Subcutaneous abdominal adipose tissue (tissue), 5 donors: ENCODE data around the gene NSD1.
"Not testable (repeated sequence)": the region's sequence is repeated elsewhere in the genome, so short reads cannot be mapped to it uniquely, and the experiment has no call there.

ENCODE experiments used
- H3K27ac ChIP-seq: one replicate; pipeline ENCODE4 v1.7.0; 2013; ENCODE audit warnings: low read depth, mild to moderate bottlenecking, inconsistent platforms, low read length, moderate library complexity
- H3K27me3 ChIP-seq, 5 donors: one replicate each; pipeline ENCODE4 v1.7.0; 2013; ENCODE audit warnings: low read length in 5 of 5, inconsistent platforms in 1 of 5; ENCODE audit not compliant: control insufficient read depth in 5 of 5, insufficient read depth in 4 of 5
- H3K36me3 ChIP-seq, 5 donors: one replicate each; pipeline ENCODE4 v1.7.0; 2013; ENCODE audit warnings: low read length in 5 of 5; ENCODE audit not compliant: control insufficient read depth in 5 of 5, insufficient read depth in 5 of 5
- H3K4me1 ChIP-seq, 5 donors: one replicate each; pipeline ENCODE4 v1.7.0; 2013; ENCODE audit warnings: low read length in 5 of 5, mild to moderate bottlenecking in 3 of 5, moderate library complexity in 1 of 5; ENCODE audit not compliant: control insufficient read depth in 5 of 5, insufficient read depth in 5 of 5
- H3K4me3 ChIP-seq, 5 donors: one replicate each; pipeline ENCODE4 v1.7.0; 2013; ENCODE audit warnings: low read length in 5 of 5, low read depth in 1 of 5
- H3K9ac ChIP-seq, 5 donors: one replicate each; pipeline ENCODE4 v1.7.0; 2013; ENCODE audit warnings: low read length in 5 of 5, mild to moderate bottlenecking in 4 of 5, moderate library complexity in 3 of 5
- H3K9me3 ChIP-seq, 5 donors: one replicate each; pipeline ENCODE4 v1.7.0; 2013; ENCODE audit warnings: low read length in 5 of 5; ENCODE audit not compliant: control insufficient read depth in 5 of 5
- donor health status: healthy.
- donor health status: healthy.
- donor health status: healthy.
- donor health status: healthy.
- donor health status: healthy.

Gene NSD1

GRCh38 chr5:177253252-177253651 is 119.7 kb downstream of the NSD1 start:
- H3K27ac ChIP-seq: no peak overlapping the region
- H3K4me1 ChIP-seq: no peaks in the 10 kb centered on the region
- H3K4me3 ChIP-seq: no peak overlapping the region
- H3K36me3 ChIP-seq: peaks cover 38 to 77% (median 66%) of the 10 kb centered on the region in 5 donors
- H3K9me3 ChIP-seq: no peaks in the 10 kb centered on the region
- H3K9ac ChIP-seq: no peak overlapping the region
- no peaks in the 10 kb centered on the region for H3K27me3 ChIP-seq

- H3K4me1 ChIP-seq: no peaks in the 10 kb centered on the region
- peaks cover 32 to 80% (median 71%) of the 10 kb centered on the region in 5 donors for H3K36me3 ChIP-seq
- no peak overlapping the region for H3K4me3 ChIP-seq
- H3K9me3 ChIP-seq: no peaks in the 10 kb centered on the region
- no peak overlapping the region for H3K27ac ChIP-seq
- H3K9ac ChIP-seq: no peak overlapping the region
- H3K27me3 ChIP-seq: no peaks in the 10 kb centered on the region
Observed at GRCh38 chr5:177256296-177256695, 122.7 kb downstream of the NSD1 start.

GRCh38 chr5:177258711-177259110 is 125.1 kb downstream of the NSD1 start:
- not testable (repeated sequence) for H3K27ac ChIP-seq, H3K27me3 ChIP-seq, H3K4me1 ChIP-seq, H3K4me3 ChIP-seq, H3K9me3 ChIP-seq, H3K9ac ChIP-seq
- H3K36me3 ChIP-seq: peaks cover 26 to 79% (median 63%) of the 10 kb centered on the region in 5 donors

GRCh38 chr5:177260961-177261360 is 127.4 kb downstream of the NSD1 start:
- Histone ChIP-seq H3K36me3 (peaks cover 35 to 72% (median 52%) of the 10 kb centered on the region in 5 donors), H3K4me1 (no peaks in the 10 kb centered on the region)

GRCh38 chr5:177261510-177261909 is 127.9 kb downstream of the NSD1 start:
- no peaks in the 10 kb centered on the region for H3K4me1 ChIP-seq
- H3K9me3 ChIP-seq: no peaks in the 10 kb centered on the region
- H3K4me3 ChIP-seq: no peak overlapping the region
- H3K27ac ChIP-seq: no peak overlapping the region
- H3K27me3 ChIP-seq: no peaks in the 10 kb centered on the region
- H3K9ac ChIP-seq: no peak overlapping the region
- peaks cover 35 to 74% (median 53%) of the 10 kb centered on the region in 5 donors for H3K36me3 ChIP-seq

More at GRCh38 chr5:177260961-177261360, 127.4 kb downstream of the NSD1 start:
- Histone ChIP-seq H3K27ac (no peak overlapping the region), H3K9me3 (no peaks in the 10 kb centered on the region), H3K27me3 (no peaks in the 10 kb centered on the region), H3K4me3 (no peak overlapping the region), H3K9ac (no peak overlapping the region)

- H3K9me3 ChIP-seq: no peaks in the 10 kb centered on the region
- H3K27me3 ChIP-seq: no peaks in the 10 kb centered on the region
- H3K27ac ChIP-seq: no peak overlapping the region
- H3K9ac ChIP-seq: no peak overlapping the region
- no peak overlapping the region for H3K4me3 ChIP-seq
- H3K4me1 ChIP-seq: peaks cover 0 to 15% (median 8%) of the 10 kb centered on the region in 5 donors
- H3K36me3 ChIP-seq: peaks cover 40 to 80% (median 48%) of the 10 kb centered on the region in 5 donors
Observed at GRCh38 chr5:177264178-177264577, 130.6 kb downstream of the NSD1 start.

- Histone ChIP-seq H3K9me3 (no peaks in the 10 kb centered on the region), H3K4me3 (no peak overlapping the region), H3K9ac (no peak overlapping the region), H3K36me3 (peaks cover 43 to 80% (median 51%) of the 10 kb centered on the region in 5 donors), H3K27ac (no peak overlapping the region), H3K4me1 (peaks cover 0 to 19% (median 8%) of the 10 kb centered on the region in 5 donors), H3K27me3 (no peaks in the 10 kb centered on the region)
Observed at GRCh38 chr5:177265395-177265794, 131.8 kb downstream of the NSD1 start.

- Histone ChIP-seq H3K9me3 (no peaks in the 10 kb centered on the region), H3K27me3 (no peaks in the 10 kb centered on the region), H3K36me3 (peaks cover 39 to 82% (median 53%) of the 10 kb centered on the region in 5 donors), H3K4me3 (no peak overlapping the region), H3K9ac (no peak overlapping the region), H3K27ac (no peak overlapping the region), H3K4me1 (peaks cover 0 to 19% (median 8%) of the 10 kb centered on the region in 5 donors)
Observed at GRCh38 chr5:177269232-177269895, 135.8 kb downstream of the NSD1 start.

- no peaks in the 10 kb centered on the region for H3K27me3 ChIP-seq
- H3K4me3 ChIP-seq: no peak overlapping the region
- H3K27ac ChIP-seq: no peak overlapping the region
- peaks cover 0 to 19% (median 8%) of the 10 kb centered on the region in 5 donors for H3K4me1 ChIP-seq
- H3K36me3 ChIP-seq: peaks cover 35 to 83% (median 59%) of the 10 kb centered on the region in 5 donors
- H3K9ac ChIP-seq: no peak overlapping the region
- no peaks in the 10 kb centered on the region for H3K9me3 ChIP-seq
Observed at GRCh38 chr5:177269976-177270375, 136.4 kb downstream of the NSD1 start.

- Histone ChIP-seq H3K27ac (no peak overlapping the region), H3K27me3 (no peaks in the 10 kb centered on the region), H3K4me3 (no peak overlapping the region), H3K4me1 (peaks cover 0 to 19% (median 8%) of the 10 kb centered on the region in 5 donors), H3K36me3 (peaks cover 34 to 84% (median 60%) of the 10 kb centered on the region in 5 donors), H3K9ac (no peak overlapping the region), H3K9me3 (no peaks in the 10 kb centered on the region)
Observed at GRCh38 chr5:177270653-177271052, 137.1 kb downstream of the NSD1 start.
